OCI-LY3 (cell line): Measurements from ENCODE around the gene TRMT5.

ENCODE experiments used
- CTCF ChIP-seq: fragments of 200-600, 300-600 bp; sonication (generic); IDR thresholded peaks from 2 replicates; pipeline ENCODE4 v1.5.1; 2014; ENCODE audit warnings: antibody characterized with exemption, low read length, low read depth
- EZH2phosphoT487 ChIP-seq: fragments of 200-600 bp; shearing (Covaris generic); IDR thresholded peaks from 2 replicates; pipeline ENCODE4 v1.6.1; 2018; ENCODE audit warnings: antibody characterized with exemption, mixed run types, low read depth

- TF ChIP-seq CTCF (no peak), EZH2phosphoT487 (no peak)
Observed at GRCh38 chr14:60968099-60968498, 12.8 kb downstream of the TRMT5 start.
